NOMO-1 treated with DMSO at 0.1 percent for 48 hours (cell line): Measurements from ENCODE around the gene PRKG1.
"Not testable (repeated sequence)": the region's sequence is repeated elsewhere in the genome, so short reads cannot be mapped to it uniquely, and the experiment has no call there.

Experiments used
- DNase-seq: peaks from one replicate; lab custom pipeline; 2025; ENCODE audit not compliant: unreplicated experiment; lab: John Stamatoyannopoulos, UW

PRKG1 gene

GRCh38 chr10:51729822-51730555 is 655.7 kb downstream of the PRKG1 start:
- no peak for DNase-seq

GRCh38 chr10:51733057-51733456 is 658.8 kb downstream of the PRKG1 start:
- no peak for DNase-seq

GRCh38 chr10:51743146-51743545 is 668.9 kb downstream of the PRKG1 start:
- no peak for DNase-seq

GRCh38 chr10:51744235-51745000 is 670.1 kb downstream of the PRKG1 start:
- DNase-seq: no peak

GRCh38 chr10:51745397-51745796 is 671.1 kb downstream of the PRKG1 start:
- no peak for DNase-seq

GRCh38 chr10:51747216-51747615 is 672.9 kb downstream of the PRKG1 start:
- no peak for DNase-seq

GRCh38 chr10:51748959-51749358 is 674.7 kb downstream of the PRKG1 start:
- DNase-seq: no peak

GRCh38 chr10:51758366-51758765 is 684.1 kb downstream of the PRKG1 start:
- no peak for DNase-seq

GRCh38 chr10:51758838-51759237 is 684.6 kb downstream of the PRKG1 start:
- not testable (repeated sequence) for DNase-seq

GRCh38 chr10:51759896-51760534 is 685.7 kb downstream of the PRKG1 start:
- no peak for DNase-seq

- no peak for DNase-seq
Measured at GRCh38 chr10:51760864-51761640, 686.8 kb downstream of the PRKG1 start.

- no peak for DNase-seq
Measured at GRCh38 chr10:51763746-51764145, 689.5 kb downstream of the PRKG1 start.

- DNase-seq: no peak
Measured at GRCh38 chr10:51765284-51765971, 691.1 kb downstream of the PRKG1 start.

GRCh38 chr10:51766423-51767102 is 692.3 kb downstream of the PRKG1 start:
- no peak for DNase-seq

GRCh38 chr10:51767103-51767763 is 692.9 kb downstream of the PRKG1 start:
- DNase-seq: no peak

- no peak for DNase-seq
Measured at GRCh38 chr10:51768886-51769465, 694.7 kb downstream of the PRKG1 start.

GRCh38 chr10:51770709-51771108 is 696.4 kb downstream of the PRKG1 start:
- DNase-seq: no peak

- DNase-seq: no peak
Measured at GRCh38 chr10:51772387-51772786, 698.1 kb downstream of the PRKG1 start.

GRCh38 chr10:51773681-51774080 is 699.4 kb downstream of the PRKG1 start:
- no peak for DNase-seq
